GM04503 (cell line): ENCODE measurements around the gene OSCP1.

ENCODE experiments used
- DNase-seq: peaks from one replicate; pipeline ENCODE4 v3.0.0-alpha.2; 2012; ENCODE audit warnings: low read depth

Gene OSCP1

DNA sequence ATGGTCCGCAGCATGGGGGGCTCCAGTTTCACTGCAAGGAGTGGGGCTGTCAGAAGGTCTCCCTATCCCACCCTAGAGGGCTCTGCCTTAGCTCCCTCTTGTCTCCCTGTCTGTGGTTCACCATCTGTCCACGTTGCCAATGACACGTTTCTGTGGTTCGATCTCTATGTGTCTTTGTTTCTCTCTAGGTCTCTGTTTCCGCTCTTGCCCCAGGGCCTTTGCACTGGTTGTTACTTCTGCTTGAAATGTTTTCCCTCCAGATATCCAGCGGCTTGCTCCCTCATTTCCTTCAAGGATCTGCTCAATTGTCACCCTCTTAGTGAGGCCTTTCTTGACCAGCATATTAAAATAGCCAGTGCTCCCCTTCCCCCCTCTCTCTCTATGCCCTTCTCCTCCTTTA is 22.4 kb upstream of the OSCP1 start:
- DNase-seq: no peak

DNA sequence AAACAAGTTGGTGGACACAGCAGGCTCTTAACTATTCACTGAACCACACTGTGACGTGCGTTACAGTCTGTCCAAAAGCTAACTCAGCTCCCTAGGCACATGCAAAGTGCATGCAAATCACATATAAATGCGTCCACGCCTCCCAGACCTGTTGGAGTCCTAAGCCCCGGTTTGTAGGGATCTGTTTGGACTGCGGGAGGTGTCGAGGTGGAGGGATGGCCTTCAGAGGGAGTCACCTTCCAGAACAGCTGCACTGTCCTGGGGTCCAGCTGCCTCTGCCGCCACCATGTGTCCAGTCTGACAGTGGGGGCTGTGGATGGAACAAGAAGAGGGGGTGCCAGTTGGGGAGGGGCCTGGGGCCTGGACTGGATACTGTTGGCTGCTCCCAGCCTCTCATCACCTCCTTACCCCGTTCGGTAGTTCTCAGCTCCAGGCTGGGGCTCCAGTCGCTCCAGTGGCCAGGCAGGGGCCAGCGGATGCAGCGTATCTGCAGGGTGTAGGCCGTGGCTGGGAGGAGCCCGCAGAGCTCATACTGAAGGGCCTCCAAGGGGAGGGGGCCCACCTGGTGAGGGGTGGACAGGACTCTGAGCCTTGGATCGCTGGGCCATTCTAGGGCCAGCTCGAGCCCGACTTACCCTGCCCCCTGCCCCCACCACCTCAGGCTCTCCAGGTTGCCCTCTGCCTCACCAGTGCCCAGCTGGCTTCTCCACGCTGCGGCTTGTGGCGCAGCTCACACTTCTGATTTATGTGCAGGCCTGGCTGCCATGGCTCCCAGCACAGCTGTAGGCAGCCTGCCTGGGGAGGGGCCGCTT is 21.8 kb upstream of the OSCP1 start:
- no peak for DNase-seq

DNA sequence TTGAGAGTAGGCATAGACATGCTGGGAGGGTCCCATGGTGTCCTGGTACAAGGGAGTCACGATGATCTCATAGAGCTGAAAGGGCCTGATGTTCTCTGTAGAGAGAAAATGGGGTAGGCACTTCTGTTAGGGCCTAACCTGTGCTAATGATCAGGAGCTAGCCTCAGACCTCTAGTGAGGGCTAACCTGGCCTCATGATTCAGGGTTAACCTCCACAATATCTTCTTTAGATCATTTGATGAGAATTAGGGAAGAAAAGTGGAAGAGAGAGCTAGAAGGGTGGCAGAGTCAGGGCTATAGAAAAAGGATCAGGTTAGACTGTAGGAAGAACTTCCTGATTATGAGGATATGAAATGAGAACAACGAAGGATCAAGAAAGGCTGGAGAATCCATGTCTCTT is 18.9 kb upstream of the OSCP1 start:
- DNase-seq: no peak

DNA sequence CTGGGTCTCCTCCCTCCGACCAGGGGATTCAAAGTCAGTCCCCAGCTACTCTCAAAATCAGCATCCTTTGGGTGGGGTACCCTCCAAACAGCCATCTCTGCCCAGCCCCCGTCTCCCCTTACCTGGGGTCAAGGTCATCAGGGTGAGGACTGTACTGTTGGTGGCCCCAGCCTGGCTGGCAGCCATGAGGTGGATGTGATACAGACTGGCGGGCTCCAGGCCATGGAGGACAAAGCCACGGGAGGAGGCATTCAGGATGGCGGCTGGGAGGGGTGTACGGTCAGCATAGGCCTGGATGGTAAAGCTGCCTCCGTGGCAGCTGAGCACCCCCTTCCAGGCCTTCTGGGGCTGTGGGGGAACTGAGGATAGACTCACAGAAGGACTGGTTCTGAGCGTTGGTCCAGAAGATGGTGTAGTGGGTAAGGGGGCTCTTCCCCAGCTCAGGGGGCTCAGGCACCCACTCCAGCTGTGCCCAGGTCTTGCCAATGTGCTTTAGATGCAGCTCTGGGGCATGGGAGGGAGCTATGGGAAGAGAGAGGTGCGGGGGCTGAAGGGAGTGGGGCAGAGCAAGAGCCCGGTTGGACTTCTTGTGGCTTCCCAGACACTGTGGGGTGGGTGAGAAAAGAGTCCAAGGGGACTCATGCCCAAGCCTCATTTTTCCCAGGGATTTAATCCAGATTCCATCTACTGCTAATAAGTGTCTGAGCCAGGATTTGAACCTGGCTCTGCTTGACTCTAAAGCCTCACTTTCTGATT is 17.6 kb upstream of the OSCP1 start:
- no peak for DNase-seq

DNA sequence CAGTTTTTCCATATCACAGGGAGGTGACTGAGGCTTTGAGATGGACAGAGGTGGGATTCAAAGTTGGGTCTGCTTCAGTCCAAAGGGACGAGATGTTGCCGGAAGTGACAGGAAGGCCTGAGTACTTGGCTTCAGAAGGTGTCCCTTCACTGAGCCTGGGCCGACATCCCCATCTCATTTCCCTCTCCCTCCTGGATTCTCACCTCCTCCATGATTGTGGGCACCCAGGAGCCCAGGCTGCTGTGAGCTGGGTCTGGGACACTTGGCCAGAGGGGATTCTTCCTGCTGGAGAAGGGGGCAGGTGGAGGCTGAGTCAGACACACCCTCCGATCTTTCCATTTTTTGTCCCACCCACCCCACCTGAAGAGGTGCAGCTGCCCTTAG is 16.8 kb upstream of the OSCP1 start:
- DNase-seq: no peak

DNA sequence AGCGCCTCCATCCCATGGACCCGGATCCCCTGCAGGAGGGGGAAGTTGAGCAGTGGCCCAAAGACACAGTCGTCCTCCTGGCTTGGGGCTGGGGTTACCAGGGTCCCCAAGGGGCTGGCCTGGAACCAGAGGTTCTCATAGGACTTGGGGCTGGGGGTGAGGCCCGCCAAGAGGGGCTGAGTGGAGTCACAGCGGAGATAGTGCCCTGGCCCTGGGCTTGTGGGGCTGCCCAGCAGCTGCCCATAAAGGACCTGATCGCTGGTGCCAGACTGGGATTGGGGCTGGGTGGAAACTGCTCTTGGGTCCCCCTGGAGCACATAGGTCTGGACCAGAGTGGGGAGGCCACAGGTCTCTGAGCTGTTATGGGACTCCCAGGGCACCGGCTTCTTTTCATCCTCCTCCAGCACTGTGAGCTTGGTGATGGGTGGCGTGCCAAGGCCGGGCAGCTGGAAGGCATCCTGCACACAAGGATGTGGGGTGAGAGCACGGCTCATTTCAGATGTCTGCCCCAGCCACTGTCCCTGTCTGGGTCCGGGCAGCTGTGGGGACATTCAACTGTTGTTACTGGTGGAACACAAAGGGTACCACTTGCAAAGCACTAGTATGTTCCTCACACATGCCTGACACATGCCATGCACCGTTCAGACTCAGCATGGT is 16.2 kb upstream of the OSCP1 start:
- no peak for DNase-seq

DNA sequence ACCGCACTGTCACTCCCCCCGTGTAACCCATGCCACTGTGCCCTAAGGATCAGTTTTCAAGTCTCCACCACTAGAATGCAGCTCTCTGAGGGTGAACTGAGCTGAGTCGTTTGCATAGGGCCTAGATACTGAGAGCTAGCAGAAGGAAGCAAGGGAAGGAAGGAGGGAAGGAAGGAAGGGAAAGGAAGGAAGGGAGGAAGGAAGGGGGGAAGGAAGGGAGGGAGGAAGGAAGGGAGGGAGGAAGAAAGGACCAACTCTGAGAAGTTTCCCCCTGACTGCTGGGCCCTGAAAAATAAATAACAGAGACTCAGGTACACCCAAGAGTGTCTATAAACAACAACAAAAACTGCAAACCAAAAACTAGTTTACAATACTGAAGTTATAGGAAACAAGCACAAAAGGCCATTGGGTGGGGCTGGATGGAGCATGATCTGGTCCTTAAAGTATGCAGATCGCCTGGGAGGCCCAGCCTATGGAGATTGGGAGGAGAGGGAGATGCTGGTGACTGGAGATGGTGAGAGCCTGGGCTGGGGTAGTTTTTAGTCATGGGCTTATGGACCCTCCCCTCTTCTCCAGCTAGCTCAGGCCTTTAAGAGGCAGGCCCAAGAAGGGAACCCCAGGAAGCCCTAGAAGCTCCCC is 15.6 kb upstream of the OSCP1 start:
- no peak for DNase-seq

DNA sequence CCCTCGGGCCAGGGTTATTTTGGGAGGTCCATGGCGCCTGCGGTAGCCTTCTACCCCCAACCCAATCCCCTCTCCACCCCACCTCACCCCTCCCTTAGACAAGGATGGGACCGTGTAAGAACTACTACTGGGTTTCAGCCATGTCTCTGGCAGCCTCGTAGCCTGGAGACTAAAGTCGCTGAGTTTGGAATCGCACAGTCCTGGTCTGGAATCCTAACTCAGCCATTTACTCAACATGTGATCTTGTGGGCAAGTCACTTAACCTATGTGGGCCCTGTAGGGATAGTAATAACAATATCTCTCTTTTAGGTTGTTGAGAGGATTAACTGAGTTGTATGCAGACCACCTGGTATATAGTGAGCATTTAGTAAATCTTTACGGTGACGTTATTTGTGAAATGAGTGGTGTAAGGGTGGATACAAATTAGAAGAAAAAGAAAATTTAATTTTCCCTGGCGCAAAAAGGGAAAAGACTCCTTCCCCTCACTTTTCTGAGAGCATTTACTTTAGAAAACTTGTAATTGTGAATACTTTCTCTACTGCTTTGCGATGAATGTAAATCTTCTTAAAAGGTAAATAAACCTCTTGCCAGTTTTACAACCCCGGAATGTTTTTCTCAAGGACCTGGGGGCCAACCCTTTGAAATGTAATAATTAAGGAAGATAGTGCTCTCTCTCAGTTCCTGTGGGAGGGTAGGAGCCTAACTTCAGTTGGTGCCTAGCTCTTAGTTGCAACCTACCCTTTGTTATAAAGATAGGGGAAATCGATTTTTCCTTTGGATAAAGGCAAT is 14.5 kb upstream of the OSCP1 start:
- DNase-seq: no peak

DNA sequence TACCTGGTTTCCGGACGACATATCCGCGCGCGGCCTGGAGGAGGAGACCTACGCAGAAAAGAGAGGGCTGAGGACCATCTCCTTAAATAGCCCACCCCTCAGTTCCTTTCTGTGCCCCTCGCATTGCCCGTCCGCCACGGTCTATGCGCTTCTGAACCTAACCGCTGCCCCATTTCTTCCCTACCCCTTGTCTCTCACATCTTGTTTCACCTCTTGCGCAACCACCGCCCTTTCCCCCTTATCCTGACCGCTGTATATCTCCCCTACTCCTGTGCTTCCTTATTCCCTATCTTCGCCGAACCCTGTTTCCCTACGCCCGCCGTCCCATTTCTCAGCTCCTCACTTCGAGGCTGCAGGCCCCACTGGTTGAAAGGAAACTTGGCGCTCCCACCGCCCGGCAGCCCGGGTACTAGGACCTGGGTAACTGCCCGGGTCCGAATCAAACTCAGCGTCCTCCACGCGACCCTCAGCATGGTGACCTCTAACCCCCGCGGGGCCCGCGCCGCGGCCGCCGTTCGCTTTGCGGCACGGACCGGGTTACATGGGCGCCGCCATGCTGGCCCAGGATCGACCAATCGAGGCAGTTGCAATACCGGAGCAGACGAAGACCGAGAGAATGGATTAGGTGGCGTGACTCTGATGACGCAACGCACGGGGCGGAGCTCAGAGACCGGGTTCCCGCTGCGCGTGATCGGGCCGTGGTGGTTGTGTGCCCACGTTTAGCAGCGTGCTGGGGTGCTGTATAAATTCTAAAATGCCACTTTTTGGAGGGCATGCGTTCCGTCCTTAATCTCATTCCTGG is 13.8 kb upstream of the OSCP1 start, which contains the start of gene MRPS15:
Gene MRPS15 (minus strand): TSS at position 582 of the 802 bp plus-strand sequence. CDS start 109 bp downstream, at position 473.
- DNase-seq: peak; percentile 82

DNA sequence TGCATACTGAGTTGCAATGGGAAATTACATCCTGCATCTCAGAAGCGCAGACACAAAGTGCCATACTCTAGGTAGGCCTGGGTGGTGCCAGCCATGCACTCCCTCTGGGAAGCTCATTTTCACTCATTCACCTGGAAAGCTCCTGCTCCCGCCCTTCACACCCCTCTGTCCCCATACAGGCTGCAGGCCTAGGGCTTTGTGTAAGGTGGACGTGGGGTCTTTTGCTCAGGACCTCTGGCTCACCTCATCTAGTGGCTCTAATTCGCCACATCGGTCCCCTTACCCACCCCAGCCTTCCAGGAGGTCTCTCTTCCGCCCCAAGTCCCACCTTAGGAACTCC is 13.2 kb upstream of the OSCP1 start:
- DNase-seq: no peak

DNA sequence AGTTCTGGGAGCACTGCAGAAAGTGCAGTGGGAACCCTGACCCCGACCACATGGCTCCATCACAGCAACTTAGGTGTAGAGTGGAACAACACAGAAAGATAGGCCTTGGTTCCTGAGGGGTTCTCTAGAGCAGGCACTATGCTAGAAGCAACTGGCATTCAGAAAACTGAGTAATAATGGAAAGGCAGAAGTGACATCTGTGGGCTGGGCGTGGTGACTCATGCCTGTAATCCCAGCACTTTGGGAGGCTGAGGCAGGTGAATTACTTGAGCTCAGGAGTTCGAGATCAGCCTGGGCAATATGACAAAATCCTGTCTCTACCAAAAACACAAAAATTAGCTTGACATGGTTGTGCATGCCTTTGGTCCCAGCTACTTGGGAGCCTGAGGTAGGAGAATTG is 8.7 kb upstream of the OSCP1 start:
- DNase-seq: no peak

DNA sequence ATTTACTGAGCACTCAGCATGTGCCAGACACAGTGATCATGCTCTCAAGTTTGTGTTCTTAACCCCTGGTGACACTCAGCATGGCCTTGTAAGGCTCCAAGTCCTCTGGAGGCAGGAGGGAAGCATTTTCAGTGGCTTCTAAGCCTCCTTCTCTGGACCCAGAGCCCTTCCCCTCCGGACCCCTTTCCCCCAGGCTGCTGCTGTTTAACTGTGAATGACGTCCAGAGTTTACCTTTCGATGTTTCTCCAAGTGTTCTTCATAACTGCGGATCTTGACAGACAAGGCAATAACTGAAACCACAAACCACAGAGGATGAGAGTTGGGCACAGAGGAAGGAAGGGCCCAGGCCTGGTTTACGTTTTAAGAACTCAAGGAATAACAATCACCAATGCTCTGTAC is 7.4 kb upstream of the OSCP1 start:
- DNase-seq: no peak

DNA sequence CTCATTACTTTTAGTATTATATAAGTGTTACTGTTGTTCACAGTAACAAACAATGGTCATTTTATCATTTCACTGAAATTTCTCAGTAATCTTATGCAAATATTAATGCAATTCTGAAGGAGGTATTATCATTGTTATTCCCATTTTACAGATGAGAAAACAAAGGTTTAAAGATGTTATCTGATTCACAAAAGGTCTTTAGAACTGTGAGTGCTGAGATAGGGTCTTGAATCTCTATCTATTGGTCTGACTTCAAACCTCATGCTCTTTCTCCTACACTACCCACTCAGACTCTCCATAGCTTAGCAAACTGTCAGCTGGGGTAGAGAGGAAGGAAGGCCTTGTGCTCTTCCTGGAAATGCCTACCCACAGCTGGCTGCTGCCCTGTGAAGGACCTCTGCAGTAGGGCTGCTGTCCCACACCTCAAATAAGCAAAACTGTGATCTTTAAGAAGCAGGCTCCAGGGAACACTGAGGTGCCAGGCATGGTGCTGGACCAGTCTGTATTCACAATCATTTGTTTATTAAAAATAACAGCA is 6.2 kb upstream of the OSCP1 start:
- DNase-seq: no peak

DNA sequence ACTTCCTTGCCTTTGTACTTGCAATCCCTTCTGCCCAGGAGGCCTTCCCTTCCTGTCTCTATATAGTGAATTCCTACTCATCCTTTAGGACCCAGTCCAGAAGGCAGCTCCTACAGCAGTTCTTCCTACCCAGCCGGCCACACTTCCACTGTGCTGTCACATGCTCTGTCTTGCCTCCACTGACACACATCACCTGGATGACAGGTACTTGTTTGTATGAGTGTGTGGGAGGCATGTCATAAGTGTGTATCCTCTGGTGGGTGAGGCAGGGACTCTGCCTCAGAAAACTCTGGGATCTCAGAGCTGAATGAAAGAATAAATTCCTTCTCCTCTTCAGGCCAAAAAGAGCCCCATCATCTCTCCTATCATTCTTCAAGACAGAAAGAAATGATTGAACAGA is 5.1 kb upstream of the OSCP1 start:
- DNase-seq: no peak

DNA sequence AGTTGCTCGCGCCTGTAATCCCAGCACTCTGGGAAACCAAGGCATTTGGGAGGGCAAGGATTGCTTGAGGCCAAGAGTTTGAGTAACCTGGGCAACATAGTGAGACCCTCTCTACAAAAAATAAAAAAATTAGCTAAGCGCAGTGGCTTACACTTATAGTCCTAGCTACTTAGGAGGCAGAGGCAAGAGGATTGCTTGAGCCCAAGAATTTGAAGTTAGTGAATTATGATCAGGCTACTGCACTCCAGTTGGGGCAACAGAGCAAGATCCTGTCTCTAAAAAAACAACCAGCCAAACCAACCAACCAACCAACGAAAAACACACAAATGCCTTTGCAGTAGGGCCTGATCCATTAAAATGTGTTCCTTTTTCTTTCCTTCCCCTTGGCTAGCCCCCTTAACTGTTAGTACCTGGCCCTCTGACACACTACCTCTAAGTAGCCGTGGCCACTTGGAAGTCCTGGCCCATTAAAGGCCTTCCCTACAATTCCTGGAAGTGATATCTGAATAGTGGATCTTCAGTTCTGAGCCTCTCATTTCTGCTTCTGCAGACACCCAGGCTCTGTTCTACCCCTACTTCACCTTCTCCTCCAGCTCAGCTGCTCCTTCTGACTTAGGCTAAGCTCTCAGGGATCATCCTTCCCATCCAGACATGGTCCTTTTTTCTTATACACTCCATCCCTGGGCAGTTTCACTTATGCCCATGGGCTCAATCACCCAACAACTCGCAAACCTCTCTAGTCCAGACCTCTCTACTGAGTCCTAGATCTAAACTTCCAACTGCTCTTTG is 3.5 kb upstream of the OSCP1 start:
- DNase-seq: no peak

DNA sequence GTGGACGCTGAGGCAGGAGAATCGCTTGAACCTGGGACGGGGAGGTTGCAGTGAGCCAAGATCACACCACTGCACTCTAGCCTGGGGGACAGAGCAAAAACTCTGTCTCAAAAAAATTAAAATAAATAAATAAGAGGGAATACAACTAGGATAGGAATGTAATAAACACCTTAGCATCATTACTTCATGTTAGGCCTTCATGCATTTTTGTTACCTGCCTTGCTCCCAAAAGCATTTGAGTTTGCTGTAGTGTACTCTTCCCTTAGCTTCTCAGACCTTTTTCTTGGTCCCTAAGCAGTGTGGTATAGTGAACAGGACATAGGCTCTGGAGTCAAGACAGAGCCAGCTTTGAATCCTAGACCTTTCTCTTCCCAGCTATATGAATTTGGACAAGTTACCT is 2.8 kb upstream of the OSCP1 start:
- no peak for DNase-seq

DNA sequence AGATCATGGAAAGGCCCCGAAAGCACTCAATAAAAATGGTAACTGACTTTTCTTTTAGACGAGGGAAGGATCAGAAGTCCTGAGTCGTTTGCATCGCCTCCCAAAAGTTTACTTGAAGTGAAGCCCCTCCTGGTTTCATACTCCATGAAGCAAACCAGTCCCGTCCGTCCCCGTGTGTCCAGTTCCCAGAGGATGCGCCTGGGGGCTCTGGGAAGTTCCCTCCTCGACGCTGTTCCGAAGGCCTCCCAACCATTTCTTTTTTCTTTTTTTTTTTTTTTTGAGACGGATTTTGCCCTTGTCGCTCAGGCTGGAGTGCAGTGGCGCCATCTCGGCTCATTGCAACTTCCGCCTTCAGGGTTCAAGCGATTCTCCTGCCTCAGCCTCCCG is 661 bp upstream of the OSCP1 start:
- no peak for DNase-seq

DNA sequence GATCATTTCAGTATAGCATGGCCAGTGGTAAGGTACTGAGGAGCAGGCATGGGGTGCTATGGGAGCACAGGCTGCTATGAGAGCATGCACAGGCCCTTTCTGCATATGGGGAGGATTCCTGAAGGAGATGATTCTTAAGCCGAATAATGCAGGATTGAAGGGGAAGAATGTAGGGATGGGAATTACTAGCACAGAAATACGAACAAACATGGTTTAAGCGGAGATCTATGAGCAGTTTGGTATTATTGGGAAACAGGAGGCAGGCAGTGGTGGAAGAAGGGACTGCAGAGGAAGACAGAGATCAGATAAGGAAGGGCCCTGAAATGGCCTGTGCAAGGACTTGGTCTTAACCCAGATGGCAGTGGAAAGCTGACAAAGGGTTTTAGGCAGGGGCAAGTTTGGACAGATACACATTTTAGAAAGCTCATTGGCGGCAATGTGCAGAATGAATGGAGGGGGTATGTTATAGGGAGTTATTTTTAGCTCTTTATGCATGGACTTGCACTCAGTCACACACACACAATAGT is 1.7 kb downstream of the OSCP1 start:
- DNase-seq: no peak

DNA sequence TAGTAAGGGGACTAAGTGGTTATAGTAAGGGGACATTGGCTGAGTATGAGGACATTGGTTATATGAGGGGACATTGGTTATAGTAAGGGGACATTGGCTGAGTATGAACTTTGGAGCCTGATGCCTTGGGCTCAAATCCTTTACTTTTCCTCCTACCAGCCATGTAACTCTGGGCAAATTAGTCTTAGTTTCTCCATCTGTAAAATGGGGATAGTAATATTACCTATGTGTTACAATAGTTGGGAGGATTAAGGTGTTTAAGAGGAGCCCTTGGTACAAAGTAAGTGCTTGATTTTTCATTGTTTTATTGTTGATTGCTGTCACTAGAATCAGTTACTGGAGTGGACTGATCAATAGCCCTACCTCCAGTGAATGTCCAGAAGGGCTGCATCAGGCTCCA is 2.8 kb downstream of the OSCP1 start:
- no peak for DNase-seq

DNA sequence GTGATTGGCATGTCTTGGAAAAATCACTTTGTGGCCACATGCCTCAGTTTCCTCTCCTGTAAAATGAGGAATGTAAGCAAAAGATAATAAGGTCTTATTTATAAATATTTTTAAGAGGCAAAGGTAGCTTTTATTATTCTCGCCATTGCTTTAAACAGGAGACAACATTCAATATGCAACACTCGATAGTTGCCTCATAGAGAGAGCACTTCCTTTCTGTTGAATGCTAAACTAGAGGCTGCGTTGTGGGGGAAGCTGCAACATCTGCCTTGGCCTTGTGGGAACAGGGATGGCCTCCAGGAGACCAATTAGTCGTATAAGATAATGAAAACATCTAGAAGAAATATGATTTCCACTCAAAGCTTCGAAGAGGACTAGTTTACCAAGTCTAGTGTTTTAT is 3.5 kb downstream of the OSCP1 start:
- no peak for DNase-seq
